HepG2 (cell line): ENCODE results near the gene SFTA2. TPM values are rescaled to one million over a fixed set of nuclear protein-coding genes. Genes with fewer than 3 reads are reported as not detected.
A peak's percentile ranks its signal among the peaks of the same experiment; 100 is the strongest.
"Not testable (repeated sequence)": the region's sequence is repeated elsewhere in the genome, so short reads cannot be mapped to it uniquely, and the experiment has no call there.

Experiments
- ATAC-seq: fragments of 200-7000 bp; cut with Tn5 transposase; 3 replicates; pipeline ENCODE4 v1.9.1; 2020; ENCODE audit warnings: mild to moderate bottlenecking, moderate library complexity
- BruUV-seq: library from RNA; stranded (reverse); fragments of 400-500 nt; replicated peaks from 2 replicates; lab custom pipeline; 2021; lab: Mats Ljungman, UMichigan
- CTCF ChIA-PET: fragments of 300-600 bp; formaldehyde crosslinking; extraction: SDS; loops from one replicate; lab custom pipeline; 2021; ENCODE audit warnings: low total read pairs, inconsistent platforms, low intra/inter-chr PET ratio; lab: Yijun Ruan, JAX
- POLR2A ChIA-PET: fragments of 350-600 bp; sonication (Branson Sonifier 250); formaldehyde crosslinking; loops from one replicate; lab custom pipeline; 2020; ENCODE audit warnings: antibody characterized with exemption, inconsistent platforms; lab: Yijun Ruan, JAX
- DNase-seq: peaks from one replicate; pipeline ENCODE4 v3.0.0-alpha.2; 2015; ENCODE audit warnings: low spot score
- FAIRE-seq: peaks from 3 replicates; lab custom pipeline; 2011; peaks lifted over from hg19 to GRCh38; lab: Jason Lieb, UNC
- H2AFZ ChIP-seq: one replicate; pipeline ENCODE4 v1.6.1; 2011; ENCODE audit warnings: low read length, inconsistent platforms
- H3K27ac ChIP-seq: fragments of 300-600 bp; 3 replicates; pipeline ENCODE4 v1.8.0; 2011; ENCODE audit warnings: mixed run types, mild to moderate bottlenecking, mixed read lengths, low read length, inconsistent platforms; ENCODE audit not compliant: insufficient read depth; ENCODE audit errors: extremely low read length
- H3K27me3 ChIP-seq, 2 experiments: fragments of 200-600 bp in 1 of 2; 2 replicates in 1 of 2; 3 replicates in 1 of 2; pipeline versions ENCODE4 v1.6.0 to v1.8.0; 2011; ENCODE audit warnings: low read length in 2 of 2, mild to moderate bottlenecking in 2 of 2, moderate library complexity in 2 of 2, inconsistent platforms in 1 of 2; ENCODE audit not compliant: insufficient read depth in 2 of 2, control insufficient read depth in 1 of 2
- H3K36me3 ChIP-seq, 2 experiments: fragments of 200-600 bp in 1 of 2; replicated peaks in 1 of 2; 2 replicates in 1 of 2; 3 replicates in 1 of 2; pipeline versions ENCODE4 v1.5.1 to v1.8.0; 2011; ENCODE audit warnings: low read length in 2 of 2, inconsistent platforms in 1 of 2; ENCODE audit not compliant: insufficient read depth in 2 of 2, control insufficient read depth in 1 of 2
- H3K4me1 ChIP-seq: 2 replicates; pipeline ENCODE4 v1.5.1; 2012; ENCODE audit warnings: low read length, inconsistent platforms; ENCODE audit not compliant: insufficient read depth
- H3K4me2 ChIP-seq: 2 replicates; pipeline ENCODE4 v1.6.0; 2011; ENCODE audit warnings: low read depth, low read length, inconsistent platforms
- H3K4me3 ChIP-seq, 3 experiments: fragments of 200-600 bp in 1 of 3; sonication (generic), shearing (Covaris generic) in 1 of 3; replicated peaks in 1 of 3; 2 replicates each; pipeline ENCODE4 v1.5.1; 2011 to 2016; ENCODE audit warnings: low read length in 3 of 3, inconsistent platforms in 2 of 3, low read depth in 2 of 3, mild to moderate bottlenecking in 2 of 3, control low read depth in 1 of 3, mixed read lengths in 1 of 3; ENCODE audit not compliant: insufficient read depth in 1 of 3
- H3K79me2 ChIP-seq: one replicate; pipeline ENCODE4 v1.6.1; 2011; ENCODE audit warnings: low read length, inconsistent platforms; ENCODE audit not compliant: insufficient read depth
- H3K9ac ChIP-seq: 2 replicates; pipeline ENCODE4 v1.6.0; 2011; ENCODE audit warnings: mild to moderate bottlenecking, low read depth, low read length, inconsistent platforms; ENCODE audit not compliant: insufficient read depth
- H3K9me3 ChIP-seq: 2 replicates; pipeline ENCODE4 v1.5.1; 2012; ENCODE audit warnings: mild to moderate bottlenecking, low read length
- H4K20me1 ChIP-seq: 2 replicates; pipeline ENCODE4 v1.6.0; 2011; ENCODE audit warnings: inconsistent platforms, mild to moderate bottlenecking, low read length, moderate library complexity; ENCODE audit not compliant: insufficient read depth
- CHD4 ChIP-seq: fragments of 200-600 bp; sonication (generic); IDR thresholded peaks from 2 replicates; pipeline ENCODE4 v1.7.0; 2017; ENCODE audit warnings: mild to moderate bottlenecking, low read length, borderline replicate concordance
- HBP1 ChIP-seq: IDR thresholded peaks from 2 replicates; pipeline ENCODE4 v1.6.1; 2016; ENCODE audit warnings: low read depth, control low read depth
- MAX ChIP-seq: IDR thresholded peaks from 2 replicates; pipeline ENCODE4 v1.6.1; 2012; ENCODE audit warnings: inconsistent platforms
- ZMYM3 ChIP-seq: sonication (generic); formaldehyde crosslinking; IDR thresholded peaks from 2 replicates; pipeline ENCODE4 v1.5.1; 2020; ENCODE audit warnings: mild to moderate bottlenecking, missing genetic modification reagents
- ZNF331 ChIP-seq: sonication (generic); formaldehyde crosslinking; IDR thresholded peaks from 2 replicates; pipeline ENCODE4 v1.4.0; 2020; ENCODE audit warnings: missing genetic modification reagents
- ZNF564 ChIP-seq: sonication (generic); formaldehyde crosslinking; IDR thresholded peaks from 2 replicates; pipeline ENCODE4 v1.8.1; 2023; ENCODE audit warnings: mild to moderate bottlenecking, missing genetic modification reagents
- ZNF652 ChIP-seq: IDR thresholded peaks from 2 replicates; pipeline ENCODE4 v1.6.1; 2016; ENCODE audit warnings: low read depth, borderline replicate concordance
- WGBS: methylation state at CpG from one replicate; pipeline ENCODE4 v1.1.6; 2017; ENCODE audit warnings: low lambda C conversion rate; 5-methylcytosine and 5-hydroxymethylcytosine counted together
- in situ Hi-C: cut with HindIII; loops from 2 replicates; pipeline ENCODE4 v1.10.0; 2017; ENCODE audit warnings: low pct_unique_long_range_greater_than_20kb; ENCODE audit not compliant: extremely low pct_ligation_motif_present
- intact Hi-C: fragments of 100-400 bp; cut with micrococcal nuclease; formaldehyde crosslinking; loops from one replicate; pipeline ENCODE4 v1.10.0; 2022; ENCODE audit not compliant: unreplicated experiment
- polyA plus RNA-seq, 8 experiments: library from polyadenylated mRNA; depleted of rRNA in 3 of 8; stranded (reverse) in 7 of 8; unstranded in 1 of 8; fragments of >200 nt; fragmentation: Illumina TruSeq in 4 of 8; extraction: Trizol in 4 of 8; gene quantifications; 2 replicates each; pipeline versions ENCODE4 v1.2.1 to v1.2.3, GENCODE V29; 2011 to 2016; ENCODE audit warnings: low read depth in 4 of 8, missing spikeins in 1 of 8, mixed read lengths in 1 of 8; ENCODE audit not compliant: insufficient read depth in 1 of 8
- total RNA-seq, 5 experiments: library from RNA; depleted of rRNA; stranded (reverse); fragments of >200 nt; fragmentation: Illumina TruSeq; extraction: Trizol; gene quantifications; 2 replicates each; pipeline ENCODE4 v1.2.3, GENCODE V29; 2016; ENCODE audit warnings: low read depth in 1 of 5

SFTA2 gene
- total and polyA plus RNA-seq, 2 of the 13 experiments (the other 11 are each of a cell fraction or from before 2014, with no cell fraction given) = not detected

- TF ChIP-seq HBP1 (no peak), ZNF331 (CRISPR knock-in tag) (no peak), ZNF564 (CRISPR knock-in tag) (no peak)
- TF ChIP-seq, all 625 proteins: peak for 0
Measured at GRCh38 chr6:30903236-30903635, 28.7 kb downstream of the SFTA2 start (continued).

GRCh38 chr6:30902709-30903108, 29.3 kb downstream of the SFTA2 start:
- FAIRE-seq = no peak
- no peak for DNase-seq
- H3K79me2 ChIP-seq = no peaks in the 10 kb centered on the region
- no peak overlapping the region for H3K4me2 ChIP-seq
- ChIA-PET POLR2A (no interaction called here), CTCF (no interaction called here)
- ATAC-seq = no peak
- no peak overlapping the region for H2AFZ ChIP-seq
- H3K4me3 ChIP-seq = no peak overlapping the region
- no peak overlapping the region for H3K27ac ChIP-seq
- in situ Hi-C loops = no loop called here
- peaks cover 23% of the 10 kb centered on the region for H3K4me1 ChIP-seq
- H3K9ac ChIP-seq = no peak overlapping the region
- H3K36me3 ChIP-seq = peaks cover 10 to 22% of the 10 kb centered on the region in 2 experiments; a peak in 4 of 5 replicates
- BruUV-seq = no TSS peak
- intact Hi-C loops = no loop called here
- TF ChIP-seq ZMYM3 (CRISPR knock-in tag) (0 out of 2 replicates have a peak, but pooled peaks have one; percentile 45), ZNF652 (CRISPR knock-in tag) (peak; percentile 72), MAX (0 out of 2 replicates have a peak, but pooled peaks have one; percentile 18), CHD4 (no peak)
- TF ChIP-seq, all 625 proteins: peak for 3
- Histone ChIP-seq H3K9me3 (no peaks in the 10 kb centered on the region), H3K27me3 (no peaks in the 10 kb centered on the region), H4K20me1 (no peaks in the 10 kb centered on the region)
- 30% methylated on average over 5 of the region's 5 CpGs for WGBS

GRCh38 chr6:30902196-30902595, 29.8 kb downstream of the SFTA2 start:
- Histone ChIP-seq H3K4me1 (peaks cover 20% of the 10 kb centered on the region), H3K36me3 (peaks cover 14 to 27% of the 10 kb centered on the region in 2 experiments; a peak in 4 of 5 replicates)
- H3K9ac ChIP-seq, H4K20me1 ChIP-seq, BruUV-seq, H2AFZ ChIP-seq, CTCF ChIA-PET, ATAC-seq, DNase-seq, H3K9me3 ChIP-seq, H3K4me3 ChIP-seq, intact Hi-C loops, H3K27me3 ChIP-seq, H3K27ac ChIP-seq, H3K4me2 ChIP-seq, FAIRE-seq, H3K79me2 ChIP-seq, in situ Hi-C loops: not testable (repeated sequence)
- 67% methylated on average over 9 of the region's 9 CpGs for WGBS
- POLR2A ChIA-PET = interaction anchor here (1.3 kb wide), 1 partner anchor 12 kb away, joined by 3 read pairs; the partner anchor contains the start of gene VARS2
